PC-9 (cell line): Measurements from ENCODE around the gene TRAFD1.

Experiments used
- CTCF ChIP-seq: fragments of 200-600 bp; sonication (generic); conservative IDR thresholded peaks from 2 replicates; pipeline ENCODE4 v1.6.1; 2017; ENCODE audit warnings: mixed run types, antibody characterized with exemption, mild to moderate bottlenecking, moderate library complexity
- EZH2 ChIP-seq: fragments of 200-600 bp; sonication (generic); IDR thresholded peaks from 2 replicates; pipeline ENCODE4 v1.8.0; 2017; ENCODE audit warnings: antibody characterized with exemption, low read depth

- TF ChIP-seq CTCF (no peak), EZH2 (no peak)
Measured at GRCh38 chr12:112188130-112188830, 62.9 kb downstream of the TRAFD1 start.
